A549 (cell line): ENCODE measurements around the gene LSG1. TPM values are rescaled to one million over a fixed set of nuclear protein-coding genes. Genes with fewer than 3 reads are reported as not detected.

Experiments used
- ATAC-seq, 2 experiments: fragments of 200-7000 bp in 1 of 2; fragments of >200 bp in 1 of 2; cut with Nextera tagmentation in 1 of 2; cut with Tn5 transposase in 1 of 2; 3 replicates each; pipeline versions ENCODE4 v1.8.0 to v1.9.1; 2018 to 2020; ENCODE audit warnings: mild to moderate bottlenecking in 1 of 2, moderate library complexity in 1 of 2
- CTCF ChIA-PET: fragments of 300-600 bp; sonication (Branson Sonifier 250); formaldehyde crosslinking; extraction: SDS; loops from one replicate; lab custom pipeline; 2021; ENCODE audit warnings: antibody characterized with exemption, inconsistent platforms; lab: Yijun Ruan, JAX
- POLR2A ChIA-PET: fragments of 350-600 bp; formaldehyde crosslinking; extraction: SDS; loops from one replicate; lab custom pipeline; 2021; ENCODE audit warnings: antibody characterized with exemption, inconsistent platforms; lab: Yijun Ruan, JAX
- DNase-seq, 2 experiments: peaks; one replicate each; pipeline versions ENCODE4 v3.0.0 to v3.0.0-alpha.2; 2011 to 2016; ENCODE audit warnings: low read depth in 1 of 2, low spot score in 1 of 2
- FAIRE-seq: peaks from 2 replicates; lab custom pipeline; 2011; peaks lifted over from hg19 to GRCh38; lab: Jason Lieb, UNC
- H3K27ac ChIP-seq, 2 experiments: fragments of >200 bp; sonication (Bioruptor Twin); formaldehyde crosslinking; 3 replicates each; pipeline ENCODE4 v1.5.1; 2016 to 2017
- H3K4me1 ChIP-seq: fragments of >200 bp; sonication (Bioruptor Twin); formaldehyde crosslinking; 3 replicates; pipeline ENCODE4 v1.6.1; 2016
- H3K4me2 ChIP-seq: fragments of >200 bp; sonication (Bioruptor Twin); formaldehyde crosslinking; 3 replicates; pipeline ENCODE4 v1.6.1; 2016
- H3K4me3 ChIP-seq: fragments of >200 bp; sonication (Bioruptor Twin); formaldehyde crosslinking; 3 replicates; pipeline ENCODE4 v1.5.1; 2016
- H3K9me3 ChIP-seq: fragments of >200 bp; sonication (Bioruptor Twin); formaldehyde crosslinking; 3 replicates; pipeline ENCODE4 v1.6.1; 2016
- BHLHE40 ChIP-seq: IDR thresholded peaks from 2 replicates; pipeline ENCODE4 v1.6.1; 2012; ENCODE audit warnings: low read depth, low read length, inconsistent platforms
- CBX8 ChIP-seq: fragments of 200-600 bp; sonication (generic); IDR thresholded peaks from 2 replicates; pipeline ENCODE4 v1.6.1; 2016
- CHD4 ChIP-seq: fragments of 200-600 bp; sonication (generic); IDR thresholded peaks from 2 replicates; pipeline ENCODE4 v1.6.1; 2016; ENCODE audit warnings: antibody characterized with exemption, mild to moderate bottlenecking, borderline replicate concordance
- EHMT2 ChIP-seq: fragments of 200-600 bp; sonication (generic); IDR thresholded peaks from 2 replicates; pipeline ENCODE4 v1.6.1; 2016; ENCODE audit warnings: antibody characterized with exemption, low read depth, mild to moderate bottlenecking, moderate library complexity
- FOSL2 ChIP-seq, 2 experiments: fragments of 450-650 bp in 1 of 2; fragments of >200 bp in 1 of 2; sonication (Bioruptor Twin) in 1 of 2; formaldehyde crosslinking; IDR thresholded peaks; 2 replicates each; pipeline versions ENCODE4 v1.5.0 to v1.6.1; 2016 to 2020; ENCODE audit warnings: mild to moderate bottlenecking in 1 of 2, moderate library complexity in 1 of 2
- FOXS1 ChIP-seq: fragments of 250-450 bp; sonication (Bioruptor Pico); IDR thresholded peaks from 2 replicates; pipeline ENCODE4 v1.5.0; 2020; ENCODE audit warnings: mild to moderate bottlenecking, moderate library complexity
- GATA3 ChIP-seq: IDR thresholded peaks from 2 replicates; pipeline ENCODE4 v1.6.1; 2012; ENCODE audit warnings: borderline replicate concordance
- HDAC2 ChIP-seq: fragments of 200-600 bp; sonication (generic); IDR thresholded peaks from 2 replicates; pipeline ENCODE4 v1.6.1; 2016
- HEYL ChIP-seq: fragments of 250-450 bp; sonication (Bioruptor Pico); IDR thresholded peaks from 2 replicates; pipeline ENCODE4 v1.8.0; 2021; ENCODE audit warnings: mild to moderate bottlenecking, moderate library complexity
- HOXB5 ChIP-seq: fragments of 250-450 bp; sonication (Bioruptor Pico); IDR thresholded peaks from 2 replicates; pipeline ENCODE4 v1.5.0; 2020; ENCODE audit warnings: mild to moderate bottlenecking, moderate library complexity
- JUNB ChIP-seq: fragments of >200 bp; sonication (Bioruptor Twin); formaldehyde crosslinking; IDR thresholded peaks from 2 replicates; pipeline ENCODE4 v1.6.1; 2016
- KDM1A ChIP-seq: fragments of 200-600 bp; sonication (generic); IDR thresholded peaks from 2 replicates; pipeline ENCODE4 v1.6.1; 2016; ENCODE audit warnings: low read depth, mild to moderate bottlenecking
- MAZ ChIP-seq: fragments of 150-350 bp; IDR thresholded peaks from 2 replicates; pipeline ENCODE4 v1.6.1; 2014; ENCODE audit warnings: antibody characterized with exemption, low read depth, low read length, borderline replicate concordance
- MYC ChIP-seq: IDR thresholded peaks from 2 replicates; pipeline ENCODE4 v1.6.1; 2012; ENCODE audit warnings: mild to moderate bottlenecking, inconsistent platforms, low read length, improper control_type of control experiment, borderline replicate concordance
- NFE2L2 ChIP-seq: fragments of 150-350 bp; conservative IDR thresholded peaks from 2 replicates; pipeline ENCODE4 v1.6.1; 2014; ENCODE audit warnings: low read length
- NPAS2 ChIP-seq: fragments of 250-450 bp; sonication (Bioruptor Pico); IDR thresholded peaks from 2 replicates; pipeline ENCODE4 v1.8.0; 2022; ENCODE audit warnings: mild to moderate bottlenecking, moderate library complexity, borderline replicate concordance
- NR3C1 ChIP-seq: fragments of >200 bp; sonication (Bioruptor Twin); formaldehyde crosslinking; IDR thresholded peaks from 3 replicates; pipeline ENCODE4 v1.6.1; 2017
- POLR2A ChIP-seq: IDR thresholded peaks from 2 replicates; pipeline ENCODE4 v1.6.1; 2012; ENCODE audit warnings: mild to moderate bottlenecking, low read length
- RCOR1 ChIP-seq: fragments of 150-350 bp; IDR thresholded peaks from 2 replicates; pipeline ENCODE4 v1.6.1; 2014; ENCODE audit warnings: antibody characterized with exemption, low read length, low read depth
- RFX5 ChIP-seq: fragments of 450-650 bp; IDR thresholded peaks from 2 replicates; pipeline ENCODE4 v1.7.1; 2014; ENCODE audit warnings: antibody characterized with exemption, mild to moderate bottlenecking, moderate library complexity
- RNF2 ChIP-seq: fragments of 200-600 bp; sonication (generic); IDR thresholded peaks from 2 replicates; pipeline ENCODE4 v1.6.1; 2016; ENCODE audit warnings: low read depth, mild to moderate bottlenecking, antibody characterized with exemption, moderate library complexity, borderline replicate concordance
- SMC3 ChIP-seq: fragments of >200 bp; sonication (Bioruptor Twin); formaldehyde crosslinking; IDR thresholded peaks from 3 replicates; pipeline ENCODE4 v1.6.1; 2018; ENCODE audit warnings: inconsistent platforms
- SREBF2 ChIP-seq: fragments of 450-650 bp; IDR thresholded peaks from 2 replicates; pipeline ENCODE4 v1.6.1; 2014; ENCODE audit warnings: mild to moderate bottlenecking, moderate library complexity
- ZFP36 ChIP-seq: fragments of 450-650 bp; IDR thresholded peaks from 2 replicates; pipeline ENCODE4 v1.6.1; 2014; ENCODE audit warnings: borderline replicate concordance; ENCODE audit not compliant: partially characterized antibody
- WGBS: methylation state at CpG from one replicate; pipeline ENCODE4 v1.1.6; 2017; ENCODE audit errors: missing lambda C conversion rate; 5-methylcytosine and 5-hydroxymethylcytosine counted together
- polyA plus RNA-seq, 4 experiments: library from polyadenylated mRNA; depleted of rRNA in 3 of 4; stranded (reverse); fragments of >200 nt; fragmentation: RNase III in 1 of 4; extraction: RNeasy Plus Mini Kit Qiagen cat#74134 plus additional on column Dnase treatment in 1 of 4; gene quantifications; 2 replicates in 3 of 4; 3 replicates in 1 of 4; pipeline ENCODE4 v1.2.3, GENCODE V29; 2011 to 2017
- TF ChIP-seq, protein P1 (sequence below): fragments of 150-350 bp; IDR thresholded peaks from 2 replicates; pipeline ENCODE4 v1.6.1; 2014; ENCODE audit warnings: low read depth, mild to moderate bottlenecking, low read length
- TF ChIP-seq, protein P2 (sequence below): fragments of >200 bp; sonication (Bioruptor Twin); formaldehyde crosslinking; IDR thresholded peaks from 3 replicates; pipeline ENCODE4 v1.5.1; 2016
- TF ChIP-seq, protein P3 (sequence below): IDR thresholded peaks from 2 replicates; pipeline ENCODE4 v1.6.1; 2012
- TF ChIP-seq, protein P4 (sequence below): fragments of 250-450 bp; sonication (Bioruptor Pico); IDR thresholded peaks from 2 replicates; pipeline ENCODE4 v1.5.0; 2020; ENCODE audit warnings: low read depth, mild to moderate bottlenecking, moderate library complexity

LSG1 gene
- polyA plus RNA-seq, 2 of the 4 experiments (the other 2 are of a cell fraction): 37.4 to 70.3 TPM

DNA sequence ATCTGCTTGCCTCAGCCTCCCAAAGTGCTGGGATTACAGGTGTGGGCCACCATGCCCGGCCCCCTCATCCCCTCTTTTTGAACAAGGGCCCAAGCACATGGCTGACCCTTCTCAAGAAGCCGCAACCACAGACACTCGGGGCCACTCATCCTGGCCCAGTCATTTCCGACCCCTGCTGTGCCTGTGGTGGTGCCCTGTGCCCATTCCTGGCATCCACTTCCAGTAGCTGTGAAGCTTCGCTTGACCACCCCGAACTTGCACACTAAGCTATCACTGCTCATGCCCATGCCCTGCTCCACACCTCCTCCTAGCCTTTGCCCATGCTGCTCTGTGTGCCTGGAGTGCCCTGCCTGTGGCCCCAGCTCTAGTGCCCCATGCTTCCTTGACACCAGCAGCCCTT, 47.0 kb downstream of the LSG1 start:
- Histone ChIP-seq H3K9me3 (no peaks in the 10 kb centered on the region), H3K4me3 (no peak overlapping the region), H3K4me1 (no peaks in the 10 kb centered on the region), H3K4me2 (no peak overlapping the region), H3K27ac (no peak overlapping the region)
- TF ChIP-seq FOSL2 (IDR thresholded peaks at IDR 0.05) (no peak), FOSL2 (CRISPR knock-in tag; IDR thresholded peaks at IDR 0.05) (no peak), NR3C1 (no peak), HDAC2 (no peak), KDM1A (no peak), BHLHE40 (no peak), JUNB (no peak), MYC (no peak), EHMT2 (no peak), SMC3 (no peak), SREBF2 (no peak), NFE2L2 (no peak), ZFP36 (no peak), NPAS2 (no peak), GATA3 (no peak), CBX8 (no peak), POLR2A (no peak), RCOR1 (no peak), RFX5 (no peak)
- TF ChIP-seq, protein P1, sequence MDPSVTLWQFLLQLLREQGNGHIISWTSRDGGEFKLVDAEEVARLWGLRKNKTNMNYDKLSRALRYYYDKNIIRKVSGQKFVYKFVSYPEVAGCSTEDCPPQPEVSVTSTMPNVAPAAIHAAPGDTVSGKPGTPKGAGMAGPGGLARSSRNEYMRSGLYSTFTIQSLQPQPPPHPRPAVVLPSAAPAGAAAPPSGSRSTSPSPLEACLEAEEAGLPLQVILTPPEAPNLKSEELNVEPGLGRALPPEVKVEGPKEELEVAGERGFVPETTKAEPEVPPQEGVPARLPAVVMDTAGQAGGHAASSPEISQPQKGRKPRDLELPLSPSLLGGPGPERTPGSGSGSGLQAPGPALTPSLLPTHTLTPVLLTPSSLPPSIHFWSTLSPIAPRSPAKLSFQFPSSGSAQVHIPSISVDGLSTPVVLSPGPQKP: no peak
- TF ChIP-seq, protein P2, sequence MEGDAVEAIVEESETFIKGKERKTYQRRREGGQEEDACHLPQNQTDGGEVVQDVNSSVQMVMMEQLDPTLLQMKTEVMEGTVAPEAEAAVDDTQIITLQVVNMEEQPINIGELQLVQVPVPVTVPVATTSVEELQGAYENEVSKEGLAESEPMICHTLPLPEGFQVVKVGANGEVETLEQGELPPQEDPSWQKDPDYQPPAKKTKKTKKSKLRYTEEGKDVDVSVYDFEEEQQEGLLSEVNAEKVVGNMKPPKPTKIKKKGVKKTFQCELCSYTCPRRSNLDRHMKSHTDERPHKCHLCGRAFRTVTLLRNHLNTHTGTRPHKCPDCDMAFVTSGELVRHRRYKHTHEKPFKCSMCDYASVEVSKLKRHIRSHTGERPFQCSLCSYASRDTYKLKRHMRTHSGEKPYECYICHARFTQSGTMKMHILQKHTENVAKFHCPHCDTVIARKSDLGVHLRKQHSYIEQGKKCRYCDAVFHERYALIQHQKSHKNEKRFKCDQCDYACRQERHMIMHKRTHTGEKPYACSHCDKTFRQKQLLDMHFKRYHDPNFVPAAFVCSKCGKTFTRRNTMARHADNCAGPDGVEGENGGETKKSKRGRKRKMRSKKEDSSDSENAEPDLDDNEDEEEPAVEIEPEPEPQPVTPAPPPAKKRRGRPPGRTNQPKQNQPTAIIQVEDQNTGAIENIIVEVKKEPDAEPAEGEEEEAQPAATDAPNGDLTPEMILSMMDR: no peak
- WGBS: 96% methylated on average over 5 of the region's 6 CpGs
- DNase-seq (no peak), ATAC-seq (no peak), FAIRE-seq (no peak)
- ChIA-PET POLR2A (interaction anchor here (2.0 kb wide), 1 partner anchor 8 kb away, joined by 5 read pairs; the partner anchor contains the start of gene TMEM44), CTCF (interaction anchor here (1.2 kb wide), 1 partner anchor 112 kb away, joined by 3 read pairs; no protein-coding TSS in a partner anchor)

DNA sequence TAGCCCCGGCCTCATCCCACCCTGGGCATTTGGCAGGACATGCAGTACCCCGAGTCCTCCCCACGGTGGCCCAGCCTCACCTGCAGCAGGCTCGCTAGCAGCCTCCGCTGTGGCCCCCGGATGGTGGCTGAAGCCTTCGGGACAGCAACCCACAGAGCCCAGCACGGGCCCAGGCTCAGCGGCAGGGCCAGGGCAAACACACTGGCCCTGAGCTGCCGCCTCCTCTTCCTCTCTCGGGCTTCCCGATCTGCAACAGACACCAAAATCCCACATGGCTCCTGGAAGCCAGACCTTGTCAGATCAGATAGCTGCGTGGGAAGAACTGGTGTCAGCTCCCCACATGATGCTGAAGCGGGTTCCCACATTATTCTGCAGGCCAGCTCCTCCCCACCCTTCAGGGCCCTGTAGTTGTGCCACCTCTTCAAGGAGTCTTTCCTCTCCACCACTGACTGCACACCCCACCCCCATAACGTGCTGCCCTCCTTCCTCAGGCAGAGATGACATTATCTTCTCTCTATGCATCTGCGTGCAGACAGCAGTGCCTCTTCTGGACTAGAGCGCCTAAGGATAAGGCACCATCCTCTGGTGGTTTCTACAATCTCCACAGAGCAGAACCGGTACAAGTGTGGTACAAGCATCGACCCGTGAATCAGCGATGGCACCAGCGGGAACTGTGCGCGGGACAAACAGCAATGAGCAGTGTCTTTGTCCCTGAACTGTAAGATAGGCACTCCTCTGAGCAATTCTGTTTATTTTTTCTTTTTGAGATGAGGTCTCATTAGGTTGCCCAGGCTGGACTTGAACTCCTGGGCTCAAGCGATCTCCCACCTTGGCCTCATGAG, 48.3 kb downstream of the LSG1 start:
- no peak for DNase-seq
- Histone ChIP-seq H3K9me3 (no peaks in the 10 kb centered on the region), H3K27ac (no peak overlapping the region), H3K4me3 (no peak overlapping the region), H3K4me2 (no peak overlapping the region), H3K4me1 (no peaks in the 10 kb centered on the region)
- ChIA-PET CTCF (interaction anchor here (0.6 to 1.2 kb wide), 3 partner anchors 10 to 192 kb away, joined by 3 to 5 read pairs (median 3); no protein-coding TSS in a partner anchor), POLR2A (interaction anchor here (2.0 kb wide), 1 partner anchor 10 kb away, joined by 5 read pairs; the partner anchor contains the start of gene TMEM44)
- WGBS: 90% methylated on average over 19 of the region's 25 CpGs
- no peak for FAIRE-seq
- ATAC-seq: peak; percentile 38 to 44; a peak in 2 of 6 replicates
- no peak for TF ChIP-seq HOXB5
- TF ChIP-seq, protein P3, sequence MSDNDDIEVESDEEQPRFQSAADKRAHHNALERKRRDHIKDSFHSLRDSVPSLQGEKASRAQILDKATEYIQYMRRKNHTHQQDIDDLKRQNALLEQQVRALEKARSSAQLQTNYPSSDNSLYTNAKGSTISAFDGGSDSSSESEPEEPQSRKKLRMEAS: no peak
- TF ChIP-seq RCOR1: no peak
- no peak for TF ChIP-seq HDAC2
- no peak for TF ChIP-seq FOXS1
- TF ChIP-seq CHD4: no peak
- no peak for TF ChIP-seq HEYL (CRISPR knock-in tag)
- TF ChIP-seq, protein P1: no peak
- no peak for TF ChIP-seq ZFP36
- TF ChIP-seq JUNB: no peak
- TF ChIP-seq KDM1A: no peak
- no peak for TF ChIP-seq RNF2
- no peak for TF ChIP-seq MAZ
- TF ChIP-seq, protein P4, sequence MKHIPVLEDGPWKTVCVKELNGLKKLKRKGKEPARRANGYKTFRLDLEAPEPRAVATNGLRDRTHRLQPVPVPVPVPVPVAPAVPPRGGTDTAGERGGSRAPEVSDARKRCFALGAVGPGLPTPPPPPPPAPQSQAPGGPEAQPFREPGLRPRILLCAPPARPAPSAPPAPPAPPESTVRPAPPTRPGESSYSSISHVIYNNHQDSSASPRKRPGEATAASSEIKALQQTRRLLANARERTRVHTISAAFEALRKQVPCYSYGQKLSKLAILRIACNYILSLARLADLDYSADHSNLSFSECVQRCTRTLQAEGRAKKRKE: no peak
